ENCODE results near the gene METAP1D. TPM values are rescaled to one million over a fixed set of nuclear protein-coding genes. Genes with fewer than 3 reads are reported as not detected.

METAP1D gene
- total RNA-seq, 3 donors from 2014 or later, result 6.2 to 12.5 (median 7.8) TPM

DNA sequence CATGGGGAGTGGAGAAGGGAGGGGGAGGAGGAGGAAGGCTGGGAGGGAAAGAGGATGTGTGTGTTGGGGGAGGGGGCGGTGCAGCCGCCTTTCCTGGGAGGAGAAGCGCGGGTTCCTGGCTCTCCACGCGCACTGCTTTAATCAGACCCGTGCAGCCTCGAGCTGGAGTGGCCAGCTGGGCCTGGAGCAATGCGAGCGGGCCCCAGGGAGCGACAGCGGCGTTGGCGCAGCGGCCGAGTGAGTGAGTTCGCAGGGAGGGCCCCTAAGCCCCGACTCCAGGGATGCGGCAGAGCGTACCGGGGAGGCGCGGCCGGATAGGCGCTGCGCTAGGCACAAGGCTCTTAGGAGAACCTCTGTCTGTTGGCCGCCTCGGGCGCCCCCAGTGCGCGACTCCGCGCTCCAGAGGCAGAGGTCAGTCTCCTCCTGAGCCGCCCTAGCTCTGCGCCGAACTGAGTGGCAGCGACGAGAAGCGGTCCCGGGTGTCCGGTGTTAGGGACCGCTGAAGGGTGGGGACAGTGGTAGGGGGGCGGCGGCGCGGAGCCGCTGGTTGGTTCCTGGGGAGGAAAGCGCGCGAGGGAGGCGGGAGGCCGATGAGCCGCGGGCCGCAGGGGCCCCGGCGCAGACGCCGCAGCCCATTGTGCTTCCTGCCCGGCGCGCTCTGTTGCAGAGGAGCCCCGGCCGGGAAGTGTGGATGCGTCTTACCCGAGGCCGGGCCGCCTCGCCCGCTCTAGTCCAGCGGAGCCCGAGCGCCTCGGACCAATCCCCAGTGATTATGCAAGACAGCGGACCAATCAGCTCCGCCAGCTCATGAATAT, 85.1 kb downstream of the METAP1D start:
- H3K4me3 ChIP-seq, result peak overlapping the region; percentile 33 to 70 (median 40)
- H3K27ac ChIP-seq, result no peak overlapping the region
- no peak for DNase-seq (ENCODE audit: low spot score in 2 of 2)
- peaks cover 0 to 6% of the 10 kb centered on the region in 2 donors for H3K9me3 ChIP-seq
- no peak for TF ChIP-seq POLR2A (IDR thresholded peaks at IDR 0.05)
- TF ChIP-seq POLR2AphosphoS5 (IDR thresholded peaks at IDR 0.05), result no peak
- TF ChIP-seq CTCF (IDR thresholded peaks at IDR 0.05), result no peak
- H3K27me3 ChIP-seq, result peaks cover 22 to 95% of the 10 kb centered on the region in 2 donors
- H3K4me1 ChIP-seq, result peaks cover 8 to 25% of the 10 kb centered on the region in 2 donors
- no peaks in the 10 kb centered on the region for H3K36me3 ChIP-seq
- intact Hi-C loops (cut with DNase I; ENCODE audit: low total_unique reads), result no loop called here

GRCh38 chr2:172085460-172086159, 85.9 kb downstream of the METAP1D start, which contains the start of gene DLX1:
Gene DLX1, plus strand, starts transcription at chr2:172085507. Its CDS starts 171 bp downstream, at chr2:172085678.
- Histone ChIP-seq H3K4me1 (peaks cover 8 to 25% of the 10 kb centered on the region in 2 donors), H3K27me3 (peaks cover 24 to 100% of the 10 kb centered on the region in 2 donors), H3K27ac (no peak within 1 kb of the TSS), H3K4me3 (peak within 1 kb of the TSS; percentile 33 to 70 (median 40)), H3K36me3 (no peaks in the 10 kb centered on the region), H3K9me3 (peaks cover 0 to 6% of the 10 kb centered on the region in 2 donors)
- TF ChIP-seq POLR2AphosphoS5 (IDR thresholded peaks at IDR 0.05), result no peak
- no peak for TF ChIP-seq POLR2A (IDR thresholded peaks at IDR 0.05)
- no peak for DNase-seq (ENCODE audit: low spot score in 2 of 2)
- intact Hi-C loops (cut with DNase I; ENCODE audit: low total_unique reads), result no loop called here

DNA sequence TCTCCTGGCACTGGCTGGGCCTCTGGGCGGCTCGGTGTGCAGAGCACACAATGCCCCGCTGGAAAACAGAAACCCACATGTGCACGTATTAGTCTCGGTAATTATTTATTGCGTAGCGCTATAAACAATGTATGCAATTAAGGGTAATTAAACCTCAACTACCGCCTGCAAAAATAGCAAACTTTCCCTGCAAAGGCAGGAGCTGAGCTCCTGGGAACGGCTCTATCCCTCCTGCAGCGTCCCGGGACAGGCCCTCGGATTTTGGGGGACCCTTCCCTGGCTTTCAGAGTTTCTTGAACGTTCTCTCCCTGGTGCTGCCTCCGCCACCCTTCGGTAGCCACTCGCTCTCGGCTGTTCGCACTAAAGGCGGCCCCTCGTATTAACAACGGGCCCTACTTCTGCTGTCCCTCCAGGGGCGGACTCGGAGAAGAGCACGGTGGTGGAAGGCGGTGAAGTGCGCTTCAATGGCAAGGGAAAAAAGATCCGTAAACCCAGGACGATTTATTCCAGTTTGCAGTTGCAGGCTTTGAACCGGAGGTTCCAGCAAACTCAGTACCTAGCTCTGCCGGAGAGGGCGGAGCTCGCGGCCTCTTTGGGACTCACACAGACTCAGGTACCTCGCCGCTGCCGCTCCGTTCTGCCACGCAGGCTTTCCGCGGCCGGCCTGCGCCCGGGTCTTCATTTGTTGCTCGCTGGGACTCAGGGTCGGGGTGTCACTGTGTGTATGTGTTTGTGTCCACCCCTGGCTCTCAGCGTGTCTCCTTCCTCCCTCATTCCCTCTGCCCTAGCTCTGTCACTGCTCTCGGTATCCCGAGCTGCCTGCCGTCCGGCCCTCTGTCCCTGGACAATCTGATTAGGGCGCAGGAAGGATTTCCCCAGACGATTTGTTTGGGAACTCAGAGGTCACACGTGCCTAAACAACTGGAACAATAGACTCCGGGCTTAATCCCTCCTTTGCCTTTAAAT, 86.8 kb downstream of the METAP1D start:
- peak in 1 of 3 donors; percentile 5 for TF ChIP-seq POLR2AphosphoS5 (IDR thresholded peaks at IDR 0.05)
- no peak for TF ChIP-seq POLR2A (IDR thresholded peaks at IDR 0.05)
- peak in 1 of 3 donors; percentile 26 for TF ChIP-seq CTCF (IDR thresholded peaks at IDR 0.05)
- Histone ChIP-seq H3K4me1 (peaks cover 8 to 25% of the 10 kb centered on the region in 2 donors), H3K9me3 (no peaks in the 10 kb centered on the region), H3K27ac (no peak overlapping the region), H3K4me3 (peak overlapping the region in 2 of 3 donors; percentile 39 to 40), H3K36me3 (no peaks in the 10 kb centered on the region), H3K27me3 (peaks cover 28 to 100% of the 10 kb centered on the region in 2 donors)
- intact Hi-C loops (cut with DNase I; ENCODE audit: low total_unique reads), result no loop called here
- DNase-seq (ENCODE audit: low spot score in 2 of 2), result no peak

GRCh38 chr2:172087207-172087779, 87.5 kb downstream of the METAP1D start:
- Histone ChIP-seq H3K4me1 (peaks cover 8 to 25% of the 10 kb centered on the region in 2 donors), H3K9me3 (no peaks in the 10 kb centered on the region), H3K36me3 (no peaks in the 10 kb centered on the region), H3K4me3 (peak overlapping the region in 1 of 3 donors; percentile 39), H3K27me3 (peaks cover 28 to 100% of the 10 kb centered on the region in 2 donors), H3K27ac (no peak overlapping the region)
- TF ChIP-seq POLR2A (IDR thresholded peaks at IDR 0.05) (no peak), CTCF (IDR thresholded peaks at IDR 0.05) (no peak), POLR2AphosphoS5 (IDR thresholded peaks at IDR 0.05) (no peak)
- DNase-seq (ENCODE audit: low spot score in 2 of 2), result no peak
- intact Hi-C loops (cut with DNase I; ENCODE audit: low total_unique reads), result no loop called here

Data from breast epithelium (tissue), 4 donors.